Inflammatory macrophage (primary cell): ENCODE results near the gene CHMP6.

ENCODE experiments used
- DNase-seq, 2 donors: peaks; one replicate each; pipeline ENCODE4 v3.0.0-alpha.2; 2020 to 2022

The CHMP6 gene

DNA sequence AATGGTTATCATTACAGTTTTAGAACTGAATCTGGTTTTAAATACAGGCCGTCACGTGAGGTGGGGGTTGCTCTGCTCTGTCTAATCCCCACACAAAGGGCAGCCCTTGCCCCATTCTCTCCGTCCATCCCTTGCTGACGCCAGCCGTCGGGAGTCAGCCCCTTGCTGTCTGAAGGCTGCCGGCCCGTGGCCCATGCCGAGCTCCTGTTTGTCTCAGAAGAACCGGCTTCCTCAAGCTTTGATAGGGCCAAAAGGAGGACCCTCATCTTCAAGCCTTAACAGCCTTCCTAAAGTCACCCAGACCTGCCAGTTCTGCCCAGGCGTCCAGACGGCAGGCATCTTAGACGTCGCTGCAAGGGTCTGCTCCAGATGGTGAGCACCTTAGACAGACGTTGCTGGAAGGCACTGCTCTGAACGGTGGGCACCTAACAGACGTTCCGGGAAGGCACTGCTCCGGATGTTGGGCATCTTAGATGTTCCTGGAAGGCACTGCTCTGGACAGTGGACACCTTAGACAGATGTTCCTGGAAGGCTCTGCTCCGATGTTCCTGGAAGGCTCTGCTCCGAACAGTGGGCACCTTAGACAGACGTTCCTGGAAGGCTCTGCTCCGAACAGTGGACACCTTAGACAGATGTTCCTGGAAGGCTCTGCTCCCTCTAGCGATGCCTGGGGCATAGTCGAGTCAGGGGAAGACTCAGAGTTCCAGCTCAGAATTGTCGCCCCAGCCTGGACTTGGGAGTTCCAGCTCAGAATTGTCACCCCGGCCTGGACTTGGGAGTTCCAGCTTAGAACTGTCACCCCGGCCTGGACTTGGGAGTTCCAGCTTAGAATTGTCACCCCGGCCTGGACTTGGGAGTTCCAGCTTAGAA, 35.1 kb upstream of the CHMP6 start:
- DNase-seq = no peak

DNA sequence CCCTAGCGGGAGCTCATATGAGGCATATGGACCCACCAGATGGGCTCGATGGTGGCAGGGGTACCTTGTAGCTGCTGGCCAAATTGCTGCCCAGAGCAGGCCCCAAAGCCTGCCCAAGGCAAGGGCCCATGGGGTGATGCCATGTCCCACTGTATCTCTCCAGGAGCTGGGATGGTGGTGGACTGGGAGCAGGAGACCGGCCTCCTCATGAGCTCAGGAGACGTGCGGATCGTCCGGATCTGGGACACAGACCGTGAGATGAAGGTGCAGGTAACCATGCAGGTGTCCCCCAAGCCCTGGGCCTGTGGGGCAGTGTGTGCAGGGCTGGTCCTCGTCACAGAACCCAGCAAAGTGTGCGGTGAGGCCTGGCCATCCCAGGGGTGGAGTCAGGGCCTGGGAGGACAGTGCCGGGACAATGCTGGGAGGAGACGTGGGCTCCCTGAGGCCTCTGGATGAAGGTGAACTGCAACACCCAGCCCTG, 34.1 kb upstream of the CHMP6 start:
- DNase-seq = no peak

DNA sequence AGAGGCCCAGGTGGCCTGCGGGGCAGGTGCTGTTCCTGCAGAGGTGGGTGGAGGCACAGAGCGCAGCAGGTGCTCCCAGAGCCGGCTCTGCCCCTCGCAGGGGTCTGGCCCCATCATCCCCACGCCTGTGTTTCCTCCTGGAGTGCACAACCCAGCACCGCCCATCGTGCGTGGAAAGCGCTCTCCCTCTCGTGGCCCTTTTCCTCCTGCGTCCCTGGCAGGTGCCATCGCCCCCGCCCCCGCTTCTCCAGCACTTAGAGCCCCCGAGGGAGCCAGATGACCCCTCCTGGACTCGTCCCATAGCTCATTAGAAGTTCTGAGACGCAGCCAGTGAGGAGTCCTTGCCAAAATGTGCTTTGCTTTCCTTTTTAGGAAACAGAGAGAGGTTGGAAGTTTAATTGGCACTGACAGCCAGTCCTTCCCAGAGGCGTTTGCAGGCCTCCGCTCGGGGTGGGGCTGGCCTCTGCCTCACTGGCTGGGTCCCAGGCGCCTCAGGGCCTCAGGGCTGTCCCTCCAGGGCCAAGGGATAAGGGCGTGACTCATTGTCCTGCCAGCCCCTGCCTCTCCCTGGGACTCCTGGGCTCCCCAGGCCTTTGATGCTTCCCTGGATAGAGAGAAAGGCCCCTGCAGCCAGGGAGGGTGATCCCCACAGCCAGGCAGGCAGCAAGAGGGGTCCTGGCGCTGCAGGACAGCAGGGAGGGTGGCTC, 32.2 kb upstream of the CHMP6 start:
- no peak for DNase-seq

DNA sequence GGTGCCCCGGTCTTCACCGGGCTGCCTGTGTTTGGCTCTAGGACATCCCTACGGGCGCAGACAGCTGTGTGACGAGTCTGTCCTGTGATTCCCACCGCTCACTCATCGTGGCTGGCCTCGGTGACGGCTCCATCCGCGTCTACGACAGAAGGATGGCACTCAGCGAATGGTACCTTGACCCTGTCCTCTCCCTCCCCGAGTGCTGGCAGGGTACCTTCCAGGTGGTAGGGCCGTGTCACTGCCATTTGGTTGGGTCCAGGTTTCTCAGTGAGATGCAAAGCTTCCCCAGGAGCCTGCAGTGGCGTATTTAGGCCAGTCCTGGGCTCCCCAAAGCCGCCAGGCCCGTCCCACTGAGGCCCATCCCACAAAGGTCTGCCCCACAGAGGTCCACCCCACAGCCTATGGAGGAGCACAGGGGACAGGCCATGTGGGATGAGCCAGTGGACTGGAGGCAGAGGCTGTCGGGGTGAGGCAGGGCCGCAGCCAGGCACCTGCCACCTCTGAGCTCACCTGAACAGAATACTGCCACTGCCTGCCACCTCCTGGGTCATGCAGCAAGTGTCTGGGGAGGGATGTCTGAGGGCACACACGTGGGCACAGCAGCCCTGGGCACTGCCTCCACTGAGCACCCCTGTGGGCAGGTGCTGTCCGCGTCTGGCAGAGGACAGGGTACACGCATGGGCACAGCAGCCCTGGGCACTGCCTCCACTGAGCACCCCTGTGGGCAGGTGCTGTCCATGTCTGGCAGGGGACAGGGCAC, 31.4 kb upstream of the CHMP6 start:
- DNase-seq = no peak

DNA sequence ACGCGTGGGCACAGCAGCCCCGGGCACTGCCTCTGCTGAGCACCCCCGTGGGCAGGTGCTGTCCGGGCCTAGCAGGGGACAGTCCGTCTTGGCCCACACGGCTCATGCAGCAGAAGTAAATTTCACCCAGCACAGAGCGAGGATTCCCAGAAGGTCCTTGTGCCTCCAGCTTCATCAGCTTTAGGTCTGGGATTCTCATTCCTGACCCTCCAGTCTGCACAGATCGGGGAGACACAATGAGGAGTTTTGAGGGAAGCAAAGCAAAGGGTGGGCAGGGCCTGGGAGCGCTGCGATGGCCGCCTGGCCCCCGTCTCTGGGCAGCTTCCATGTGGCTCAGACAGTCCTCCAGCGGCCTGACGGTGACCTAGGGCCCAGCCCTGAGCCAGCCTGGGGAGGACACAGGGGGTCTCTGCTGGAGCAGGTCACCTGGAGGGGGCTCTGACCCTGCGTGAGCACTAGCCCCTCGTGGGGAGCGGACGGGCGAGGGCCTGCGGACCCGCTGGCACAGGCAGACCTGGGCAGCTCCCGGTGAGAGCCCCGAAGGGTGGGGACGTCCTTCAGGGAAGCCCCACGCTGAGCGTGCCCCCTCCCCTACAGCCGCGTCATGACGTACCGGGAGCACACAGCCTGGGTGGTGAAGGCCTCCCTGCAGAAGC, 30.7 kb upstream of the CHMP6 start:
- DNase-seq = no peak

DNA sequence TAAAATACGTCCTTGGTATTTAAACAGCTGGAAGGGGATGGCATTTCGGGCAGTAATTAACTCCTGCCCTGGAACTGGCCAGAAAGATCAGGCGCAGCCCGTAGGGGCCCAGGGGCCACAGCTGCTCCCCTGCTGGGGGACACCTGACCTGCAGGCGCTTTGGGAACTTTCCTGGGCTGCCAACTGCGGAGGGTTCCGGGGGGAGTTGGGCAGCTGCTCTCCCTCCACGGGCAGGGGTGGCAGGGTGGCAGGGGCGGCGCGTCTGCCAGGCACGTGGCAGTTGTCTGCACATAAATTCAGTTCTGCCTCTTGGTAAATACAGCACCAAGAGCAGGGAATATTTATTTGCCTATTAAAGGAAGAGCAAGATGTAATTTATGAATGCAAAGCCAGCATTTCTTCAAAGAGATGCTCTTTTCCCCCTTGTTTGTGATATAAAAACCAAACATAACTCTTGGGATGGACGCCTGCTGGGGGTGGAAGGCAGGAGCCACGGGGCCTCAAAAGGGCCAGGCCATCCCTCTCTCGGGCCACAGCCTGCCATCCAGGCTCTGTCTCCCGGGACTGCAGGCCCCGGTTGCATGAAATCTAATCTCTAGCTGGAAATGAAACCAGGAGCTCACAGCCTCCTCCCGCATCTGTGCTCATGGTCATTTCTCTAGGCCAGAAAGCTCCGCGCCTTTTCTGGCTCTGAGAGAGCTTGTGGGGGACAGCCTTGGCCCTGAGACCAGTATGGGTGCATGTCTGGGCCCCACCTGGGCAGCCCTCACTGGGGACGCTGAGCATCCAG, 29.9 kb upstream of the CHMP6 start:
- DNase-seq = no peak

DNA sequence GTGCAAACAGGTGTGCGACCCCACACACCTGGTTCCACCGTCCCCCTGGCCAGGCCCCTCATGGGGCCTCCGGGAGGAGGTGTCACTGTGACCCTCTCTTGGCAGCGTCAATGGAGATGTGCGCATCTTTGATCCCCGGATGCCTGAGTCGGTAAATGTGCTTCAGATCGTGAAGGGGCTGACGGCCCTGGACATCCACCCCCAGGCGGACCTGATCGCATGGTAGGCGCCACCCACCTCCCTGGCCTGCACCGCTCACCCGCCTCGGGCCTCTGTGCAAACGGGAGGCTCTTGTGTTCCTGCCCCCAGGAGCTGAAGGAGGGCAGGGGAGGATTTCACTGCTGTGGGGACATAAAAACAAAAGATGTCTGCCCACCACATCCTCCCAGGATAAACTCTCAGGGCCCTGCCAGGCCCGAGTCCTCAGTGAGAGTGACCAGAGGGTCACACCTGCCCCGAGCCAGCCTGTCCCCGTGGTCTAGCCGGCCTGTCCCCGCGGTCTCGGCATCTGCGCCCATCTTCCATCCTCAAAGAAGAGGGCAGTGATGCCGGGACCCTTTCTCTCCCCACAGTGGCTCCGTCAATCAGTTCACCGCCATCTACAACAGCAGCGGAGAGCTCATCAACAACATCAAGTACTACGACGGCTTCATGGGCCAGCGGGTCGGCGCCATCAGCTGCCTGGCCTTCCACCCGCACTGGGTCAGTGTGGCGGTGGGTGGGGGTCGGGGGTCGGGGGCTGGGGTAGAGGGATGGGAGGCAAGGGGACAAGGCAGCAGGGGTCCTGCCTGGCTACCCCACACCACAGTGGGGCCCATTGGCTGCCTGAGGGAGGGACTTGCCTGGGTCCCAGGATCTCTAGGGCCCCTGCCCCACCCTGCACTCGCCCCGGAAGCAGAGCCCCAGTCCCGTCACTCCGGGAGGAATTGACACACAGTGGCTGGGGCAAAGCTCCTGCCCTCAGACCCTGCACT, 29.0 kb upstream of the CHMP6 start:
- no peak for DNase-seq

DNA sequence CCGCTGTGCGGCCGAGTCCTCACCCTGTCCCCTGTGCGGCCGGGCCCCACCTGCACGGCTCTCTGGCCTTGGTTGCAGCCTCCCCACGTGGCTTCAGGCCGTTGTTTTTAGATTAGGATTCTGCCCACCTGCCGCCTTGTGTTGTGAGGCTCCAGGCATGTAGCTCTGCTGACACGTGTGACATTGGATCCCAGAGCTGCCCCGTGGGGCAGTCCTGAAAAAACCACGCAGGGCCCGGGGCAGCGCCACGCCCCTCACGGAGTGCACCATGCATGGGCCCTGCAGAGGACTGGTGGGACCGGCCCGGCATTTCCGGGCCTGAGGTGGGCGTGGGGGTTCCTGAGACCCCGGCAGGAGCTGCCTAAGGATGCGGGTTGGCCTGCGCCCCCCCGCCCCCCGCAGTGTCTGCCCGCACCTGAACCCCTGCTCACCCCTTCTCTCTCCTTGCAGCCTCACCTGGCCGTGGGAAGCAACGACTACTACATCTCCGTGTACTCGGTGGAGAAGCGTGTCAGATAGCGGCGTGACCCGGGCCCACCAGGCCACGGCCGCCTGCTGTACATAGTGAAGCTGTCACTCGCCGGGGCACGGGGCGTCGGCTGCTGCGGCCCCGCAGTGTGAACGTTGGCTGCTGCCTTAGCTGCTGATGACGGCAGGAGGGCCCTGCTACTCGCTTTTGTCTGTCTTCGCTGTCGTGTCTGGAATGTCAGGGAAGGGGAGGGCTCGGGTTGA, 27.7 kb upstream of the CHMP6 start:
- no peak for DNase-seq

DNA sequence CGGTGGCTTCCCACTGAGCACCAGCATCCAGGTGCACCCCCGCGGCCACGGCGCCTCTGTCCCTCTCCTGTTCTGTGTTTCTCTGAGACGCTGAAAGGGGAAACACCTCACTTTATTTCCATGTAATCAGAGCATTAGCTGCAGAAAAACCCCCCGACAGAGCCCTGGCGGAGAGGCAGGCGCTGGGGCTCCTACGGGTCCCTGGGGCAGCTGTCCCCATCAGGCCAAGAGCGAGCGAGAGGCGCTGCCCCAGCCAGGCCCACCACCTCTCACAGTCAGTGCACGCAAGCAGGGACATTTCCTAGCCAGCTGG, 27.1 kb upstream of the CHMP6 start:
- DNase-seq = no peak

DNA sequence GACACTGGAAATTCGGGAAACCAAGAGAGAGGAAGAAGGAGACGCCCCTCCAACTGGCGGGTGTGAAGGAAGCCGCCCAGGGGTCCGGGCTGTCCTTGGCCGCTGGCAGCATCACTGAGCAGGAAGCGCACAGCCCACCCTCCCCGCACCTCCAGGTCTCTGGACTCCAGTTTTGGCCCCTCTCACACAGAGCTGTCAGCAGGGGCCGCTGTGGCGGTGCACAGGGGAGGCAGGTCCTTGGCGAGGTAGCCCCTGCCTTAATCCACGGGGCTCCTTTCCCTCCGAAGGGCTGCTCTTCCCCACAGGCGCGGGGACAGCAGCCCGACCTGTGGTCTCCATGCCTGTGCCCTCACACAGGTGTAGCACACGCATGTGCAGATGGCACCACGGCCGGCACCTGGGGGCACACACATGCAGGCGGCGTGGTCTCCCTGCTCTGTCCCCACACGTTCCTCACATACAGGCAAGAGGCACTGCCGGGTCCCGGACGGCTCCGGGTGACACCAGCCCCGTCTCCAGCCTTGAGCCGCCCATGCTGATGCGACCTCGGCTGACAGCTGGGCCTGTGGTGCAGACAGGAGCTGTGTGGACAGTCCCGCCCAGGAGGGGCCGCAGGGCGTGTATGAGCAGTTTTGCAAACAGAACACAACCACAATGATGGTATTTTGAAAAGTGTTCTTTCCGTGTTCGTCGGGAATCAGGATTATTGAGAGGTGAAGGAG, 26.6 kb upstream of the CHMP6 start:
- DNase-seq = no peak

DNA sequence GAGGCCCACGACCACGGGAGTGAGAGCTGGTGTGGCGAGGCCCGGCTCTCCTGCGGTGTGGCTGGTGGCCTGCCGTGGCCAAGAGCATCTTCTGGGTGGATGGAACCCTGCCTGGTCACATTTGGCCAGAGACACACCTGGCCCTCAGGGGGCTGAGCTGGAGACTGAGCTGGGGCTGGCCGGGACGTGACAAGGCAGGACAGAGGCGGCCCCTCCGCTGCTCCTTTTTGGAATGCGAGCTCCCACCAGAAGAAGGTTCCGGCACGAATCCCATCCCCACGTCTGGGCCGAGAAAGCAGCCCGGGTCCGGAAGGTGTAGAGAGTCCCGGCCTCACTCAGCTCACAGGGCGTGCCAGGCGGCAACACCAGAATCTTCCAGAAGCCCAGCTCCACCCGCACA, 26.0 kb upstream of the CHMP6 start:
- DNase-seq = no peak

DNA sequence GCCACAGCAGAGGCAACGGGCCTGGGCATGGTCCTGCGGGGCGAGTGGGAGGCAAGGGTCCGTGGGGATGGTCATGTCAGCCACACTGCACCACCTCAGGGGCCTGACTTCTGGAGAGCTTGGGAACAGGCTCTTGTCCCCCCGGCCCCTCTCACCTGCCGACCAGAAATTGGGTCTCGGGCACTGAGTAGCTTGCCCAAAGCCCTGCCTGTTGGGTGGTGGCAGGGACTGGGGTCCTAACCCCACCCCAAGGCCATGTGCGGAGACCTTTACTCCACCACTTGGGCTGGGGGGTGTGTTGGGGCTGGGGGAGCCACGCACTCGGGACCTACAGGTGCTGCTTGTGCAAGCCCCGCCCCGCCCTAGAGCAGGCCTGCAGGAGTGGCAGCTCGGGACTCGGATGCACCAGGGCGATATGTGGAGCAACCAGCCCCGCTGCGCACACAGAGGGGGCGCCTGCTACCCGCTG, 24.2 kb upstream of the CHMP6 start:
- no peak for DNase-seq

DNA sequence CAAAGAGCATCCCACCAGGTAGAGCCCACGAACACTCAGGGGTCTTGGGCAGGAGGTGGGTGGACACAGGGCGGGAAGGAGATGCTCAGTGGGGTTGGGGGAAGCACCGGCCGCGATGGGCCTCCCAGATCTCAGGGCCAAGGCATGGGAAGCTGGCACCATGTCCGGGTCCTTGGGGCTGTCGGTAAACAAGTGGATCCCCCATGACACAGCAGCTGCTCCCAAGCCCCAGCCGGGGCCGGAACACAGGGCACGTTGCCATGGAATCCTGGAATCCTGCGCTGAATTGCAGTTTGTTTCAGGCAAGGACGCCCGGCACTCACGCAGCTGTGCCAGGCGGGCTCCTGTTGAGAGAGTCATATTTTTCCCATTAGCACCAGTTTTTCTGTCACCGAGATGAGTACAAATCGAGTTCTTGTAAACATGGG, 23.0 kb upstream of the CHMP6 start:
- DNase-seq = no peak

DNA sequence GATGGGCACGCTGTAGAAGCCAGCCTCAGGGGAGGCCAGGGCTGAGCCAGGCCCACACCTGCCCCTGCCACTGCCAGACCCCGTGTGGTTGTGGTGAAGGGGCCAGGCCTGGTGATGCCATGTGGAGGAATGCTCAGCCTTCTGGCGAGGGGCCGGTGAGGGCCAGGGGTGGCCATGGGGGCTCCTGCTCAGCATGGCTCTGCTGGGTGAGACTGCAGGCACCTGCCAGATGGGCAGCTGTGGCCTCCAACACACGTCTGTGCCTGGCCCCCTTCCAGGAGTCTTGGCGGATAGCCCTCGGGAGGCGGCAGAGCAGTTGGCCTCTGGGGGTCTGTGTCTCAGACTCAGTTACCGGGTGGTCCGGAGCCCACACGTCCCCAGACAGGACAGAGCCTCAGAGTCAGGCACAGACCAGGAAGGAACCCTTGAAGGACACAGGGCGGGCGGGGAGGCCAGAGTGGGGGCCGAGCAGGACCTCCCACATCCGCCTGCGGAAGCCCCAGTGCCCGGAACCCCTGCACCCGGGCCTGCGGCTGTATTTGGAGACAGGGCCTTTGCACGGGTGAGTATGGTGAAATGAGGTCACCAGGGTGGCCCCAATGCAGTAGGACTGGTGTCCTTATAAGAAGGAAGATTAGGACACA, 22.5 kb upstream of the CHMP6 start:
- peak; percentile 15 to 37 for DNase-seq

DNA sequence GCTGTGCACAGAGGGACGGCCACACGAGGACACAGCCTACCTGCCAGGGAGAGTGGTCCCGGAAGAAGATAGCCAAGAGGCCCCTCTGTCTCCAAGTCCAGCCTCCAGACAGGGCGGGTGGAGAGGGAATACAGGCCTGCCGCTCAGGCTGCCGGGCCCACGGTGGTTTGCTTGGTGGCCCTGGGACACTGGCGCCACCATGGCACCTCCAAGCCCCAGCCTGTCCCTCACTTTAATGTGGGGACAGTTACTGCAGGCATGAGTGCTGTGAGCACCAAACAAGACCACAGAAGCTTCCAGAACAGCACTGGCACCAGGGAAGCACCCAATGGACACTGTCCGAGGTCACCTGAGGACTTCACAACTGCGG, 22.0 kb upstream of the CHMP6 start:
- DNase-seq = no peak

DNA sequence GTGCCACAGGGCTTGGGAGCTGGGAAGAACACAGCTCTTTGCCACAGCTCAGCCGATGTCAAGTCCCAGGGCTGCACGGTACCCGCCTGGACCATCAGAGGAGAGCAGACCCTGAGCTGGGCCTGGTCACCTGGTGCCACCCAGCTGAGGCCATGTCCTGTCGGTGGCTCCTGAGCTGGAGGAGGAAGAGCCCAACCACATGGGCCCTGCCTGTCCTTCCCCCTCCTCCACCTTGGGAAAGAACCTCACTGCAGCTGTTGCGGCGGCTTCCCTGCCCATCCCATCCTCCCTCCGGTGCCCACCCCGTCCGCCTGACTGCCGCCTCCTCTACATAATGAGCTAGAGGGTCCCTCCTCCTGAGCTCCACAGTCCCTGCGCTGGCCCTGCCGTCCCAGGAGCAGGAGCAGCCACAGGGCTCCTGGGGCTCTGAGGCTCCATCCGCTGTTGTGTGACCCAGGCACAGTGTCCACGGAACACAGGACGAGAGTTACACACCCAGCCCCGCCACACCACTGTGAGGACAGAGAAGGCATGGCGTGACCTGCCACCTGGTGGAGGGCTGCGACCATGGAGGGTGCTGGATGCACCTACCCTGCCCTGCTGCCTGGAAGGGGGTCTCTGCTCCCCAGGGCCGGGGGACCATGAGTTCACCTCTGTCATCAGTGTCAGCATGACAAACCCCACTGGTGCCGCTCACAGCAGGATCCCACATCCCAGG, 21.4 kb upstream of the CHMP6 start:
- DNase-seq = no peak

DNA sequence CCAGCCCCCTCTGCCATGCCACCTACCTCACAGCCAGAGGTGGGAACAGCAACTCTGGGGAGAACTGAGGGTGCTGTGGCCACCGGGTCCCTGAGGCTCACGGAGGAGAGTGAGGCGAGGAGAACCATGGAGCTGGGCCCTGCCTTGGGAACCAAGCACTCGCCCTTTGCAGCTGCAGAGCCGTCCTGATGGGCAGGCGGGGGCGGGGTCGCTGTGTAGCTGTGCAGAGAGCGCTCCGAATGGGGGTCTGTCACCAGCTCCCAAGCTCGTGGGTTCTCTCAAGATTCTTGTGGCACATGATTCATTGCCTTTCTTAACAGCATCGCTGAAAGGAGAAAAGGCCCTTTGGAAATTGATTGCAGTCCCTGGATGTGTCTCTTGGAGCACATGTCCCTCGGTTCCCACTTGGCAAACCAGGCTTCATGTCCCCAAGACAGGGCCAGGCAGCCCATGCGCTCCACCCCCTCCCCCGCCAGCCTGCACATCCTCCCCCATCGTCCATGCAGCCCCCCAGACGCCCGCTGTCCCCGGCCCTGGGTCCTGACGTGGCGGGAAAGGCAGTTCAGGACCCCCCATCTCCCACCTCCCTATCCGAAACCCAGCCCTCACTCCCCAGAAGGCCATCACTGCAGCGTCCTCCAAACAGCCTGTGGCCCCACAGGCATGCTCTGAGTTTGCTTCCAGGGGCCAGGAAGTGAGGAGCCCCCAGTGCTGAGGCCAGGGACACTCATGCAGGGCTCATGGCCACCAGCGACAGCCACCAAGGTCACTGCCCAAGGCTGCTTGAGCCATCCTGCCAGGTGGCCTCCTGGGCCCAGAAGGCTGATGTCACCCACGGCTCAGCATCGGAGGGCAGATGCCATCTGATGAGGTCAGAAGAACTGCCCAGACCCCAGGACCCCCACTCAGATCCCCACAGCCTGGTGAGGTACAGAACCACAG, 20.6 kb upstream of the CHMP6 start:
- no peak for DNase-seq
